Fibroblast of the aortic adventitia (primary cell): Measurements from ENCODE around the gene KCNQ1. TPM values are rescaled to one million over a fixed set of nuclear protein-coding genes. Genes with fewer than 3 reads are reported as not detected.

ENCODE experiments used
- DNase-seq: peaks from one replicate; pipeline ENCODE4 v3.0.0-alpha.2; 2010; ENCODE audit warnings: low read depth
- H3K4me3 ChIP-seq: 2 replicates; pipeline ENCODE4 v1.5.1; 2011; ENCODE audit warnings: low read depth, mild to moderate bottlenecking, control low read depth, low read length, moderate library complexity
- total RNA-seq: library from RNA; depleted of rRNA; stranded (reverse); fragments of >200 nt; gene quantifications from 2 replicates; pipeline ENCODE4 v1.2.3, GENCODE V29; 2012; ENCODE audit warnings: low replicate concordance
- TF ChIP-seq, protein P1 (sequence below): IDR thresholded peaks from 2 replicates; pipeline ENCODE4 v1.5.1; 2011; ENCODE audit warnings: mild to moderate bottlenecking, low read length, control low read depth, inconsistent platforms; ENCODE audit not compliant: insufficient read depth

The KCNQ1 gene
- total RNA-seq, 1 donor: not detected

DNA sequence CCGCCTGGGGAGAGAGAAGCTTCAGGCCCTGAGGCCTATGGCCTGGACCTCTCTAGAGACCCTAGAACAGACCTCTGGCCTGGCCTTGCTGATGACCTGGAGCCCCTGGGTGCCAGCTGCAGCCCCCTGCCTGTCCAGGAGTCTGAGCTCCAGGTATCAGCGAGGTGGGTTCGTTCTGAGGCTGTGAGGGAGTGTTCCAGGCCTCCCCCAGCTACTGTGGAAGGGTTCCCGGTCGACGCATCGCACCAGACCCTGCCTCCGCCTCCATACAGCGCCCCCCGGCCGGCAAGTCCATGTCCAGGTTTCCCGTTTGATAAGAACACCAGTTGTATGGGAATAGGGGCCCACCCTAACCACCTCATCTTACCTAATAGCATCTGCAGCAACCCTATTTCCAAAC, 111.1 kb downstream of the KCNQ1 start:
- TF ChIP-seq, protein P1, sequence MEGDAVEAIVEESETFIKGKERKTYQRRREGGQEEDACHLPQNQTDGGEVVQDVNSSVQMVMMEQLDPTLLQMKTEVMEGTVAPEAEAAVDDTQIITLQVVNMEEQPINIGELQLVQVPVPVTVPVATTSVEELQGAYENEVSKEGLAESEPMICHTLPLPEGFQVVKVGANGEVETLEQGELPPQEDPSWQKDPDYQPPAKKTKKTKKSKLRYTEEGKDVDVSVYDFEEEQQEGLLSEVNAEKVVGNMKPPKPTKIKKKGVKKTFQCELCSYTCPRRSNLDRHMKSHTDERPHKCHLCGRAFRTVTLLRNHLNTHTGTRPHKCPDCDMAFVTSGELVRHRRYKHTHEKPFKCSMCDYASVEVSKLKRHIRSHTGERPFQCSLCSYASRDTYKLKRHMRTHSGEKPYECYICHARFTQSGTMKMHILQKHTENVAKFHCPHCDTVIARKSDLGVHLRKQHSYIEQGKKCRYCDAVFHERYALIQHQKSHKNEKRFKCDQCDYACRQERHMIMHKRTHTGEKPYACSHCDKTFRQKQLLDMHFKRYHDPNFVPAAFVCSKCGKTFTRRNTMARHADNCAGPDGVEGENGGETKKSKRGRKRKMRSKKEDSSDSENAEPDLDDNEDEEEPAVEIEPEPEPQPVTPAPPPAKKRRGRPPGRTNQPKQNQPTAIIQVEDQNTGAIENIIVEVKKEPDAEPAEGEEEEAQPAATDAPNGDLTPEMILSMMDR: no peak
- no peak for DNase-seq
- no peak overlapping the region for H3K4me3 ChIP-seq

DNA sequence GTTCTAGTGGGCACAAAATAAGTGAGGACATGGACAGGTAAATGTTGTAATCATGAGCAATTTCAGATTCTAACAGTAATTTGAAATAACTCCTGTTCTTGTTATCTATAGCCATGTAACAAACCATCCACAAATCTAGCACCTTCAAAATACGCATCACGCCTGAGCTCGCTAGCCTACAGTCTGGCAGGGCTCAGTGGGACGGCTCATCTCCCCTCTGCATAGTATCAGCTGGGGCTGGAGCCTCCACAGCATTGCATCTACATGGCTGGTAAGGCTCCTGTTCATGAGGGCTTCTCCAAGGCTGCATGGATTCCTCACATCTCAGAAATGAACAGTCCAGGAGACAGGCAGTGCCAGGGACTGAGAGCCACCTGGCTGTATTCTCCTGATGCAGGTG, 112.6 kb downstream of the KCNQ1 start:
- no peak overlapping the region for H3K4me3 ChIP-seq
- DNase-seq: no peak
- TF ChIP-seq, protein P1: no peak

DNA sequence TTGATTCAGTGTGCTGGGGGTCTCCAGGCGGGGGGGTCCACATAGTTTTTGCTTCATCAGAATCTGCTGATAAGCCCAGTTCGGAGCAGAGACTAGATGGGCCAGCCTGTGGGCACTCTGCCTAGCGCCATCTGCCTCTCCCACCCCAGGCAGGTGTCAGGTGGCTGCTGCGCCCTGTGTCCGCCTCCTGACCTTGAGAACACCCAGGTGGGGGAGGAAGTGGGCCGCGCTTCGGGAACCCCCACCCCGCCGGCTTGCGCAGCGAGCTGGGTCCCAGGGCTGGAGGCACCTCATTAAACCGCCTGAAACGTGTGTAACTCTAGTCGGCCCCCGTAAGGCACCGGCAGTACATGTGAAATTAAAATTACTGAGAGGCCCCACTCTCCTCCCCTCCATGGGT, 113.6 kb downstream of the KCNQ1 start:
- DNase-seq: no peak
- TF ChIP-seq, protein P1: no peak

DNA sequence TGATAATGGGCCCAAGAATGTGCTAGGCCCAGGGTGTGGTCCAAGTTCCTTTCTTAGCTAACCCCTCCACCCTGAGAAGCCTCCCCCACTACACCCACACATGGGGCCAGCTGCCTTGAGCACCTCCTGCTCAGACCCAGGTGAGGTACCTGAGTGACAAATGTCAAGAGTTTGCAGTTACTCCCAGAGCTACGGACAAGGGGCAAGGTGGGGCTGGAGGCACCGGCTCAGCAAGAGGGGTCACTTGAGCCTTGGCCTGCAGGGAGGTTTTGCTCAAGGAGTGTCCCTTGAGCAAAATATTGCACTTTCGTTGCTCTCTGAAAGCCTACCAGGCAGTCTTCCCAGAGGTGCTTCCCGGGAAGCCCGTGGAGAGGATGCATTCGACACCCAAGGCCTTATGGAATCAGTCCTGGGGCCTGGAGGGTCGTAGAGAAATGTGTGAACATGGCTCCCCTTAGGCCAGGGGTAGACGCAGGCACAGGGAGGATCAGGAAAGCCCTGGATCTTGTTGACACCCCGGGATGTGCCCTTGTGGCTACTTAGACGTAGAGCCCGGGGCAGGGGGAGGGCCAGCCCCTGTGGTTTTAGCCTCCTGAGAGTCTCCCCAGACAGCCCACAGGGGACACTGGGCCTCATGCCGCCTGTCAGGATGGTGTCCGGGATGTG, 114.2 kb downstream of the KCNQ1 start:
- no peak for DNase-seq
- no peak overlapping the region for H3K4me3 ChIP-seq
- TF ChIP-seq, protein P1: no peak

More for the DNA sequence above, 113.6 kb downstream of the KCNQ1 start:
- no peak overlapping the region for H3K4me3 ChIP-seq

DNA sequence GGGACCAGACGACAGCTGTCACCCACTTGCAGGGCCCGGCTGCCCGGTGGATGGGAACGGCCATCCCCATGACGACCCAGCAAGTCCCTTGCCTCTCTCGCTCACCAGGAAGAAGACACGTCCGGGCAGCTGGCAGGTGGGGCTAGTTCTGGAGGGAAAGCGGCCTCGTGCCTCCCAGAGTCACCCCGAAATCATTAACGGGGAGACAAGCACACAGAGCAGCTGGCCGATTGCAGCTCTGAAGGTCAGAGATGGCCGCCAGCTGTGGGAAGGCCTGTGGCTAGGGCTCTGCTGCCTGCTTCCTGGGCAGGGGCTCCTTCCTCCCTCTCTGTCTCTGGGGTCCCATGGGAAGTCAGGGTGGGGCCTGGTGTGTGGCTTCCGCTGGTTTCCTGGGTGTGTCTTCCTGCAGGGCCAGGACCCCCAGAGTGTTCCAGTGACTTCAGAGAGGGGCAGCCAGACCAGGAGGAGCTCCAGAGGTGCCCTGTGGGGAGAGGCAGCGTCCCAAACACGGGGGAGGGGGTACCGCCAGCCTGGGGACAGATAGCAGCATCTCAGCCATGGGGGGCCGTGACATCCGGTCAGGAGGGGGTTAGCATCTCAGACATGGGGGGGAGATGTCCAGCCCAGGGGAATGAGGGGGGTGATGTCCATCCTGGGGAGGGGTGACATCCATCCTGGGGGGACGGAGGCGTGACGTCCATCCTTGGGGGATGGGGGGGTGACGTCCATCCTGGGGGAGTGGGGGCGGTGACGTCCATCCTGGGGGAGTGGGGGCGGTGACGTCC, 114.9 kb downstream of the KCNQ1 start:
- H3K4me3 ChIP-seq: no peak overlapping the region
- TF ChIP-seq, protein P1: no peak
- no peak for DNase-seq

DNA sequence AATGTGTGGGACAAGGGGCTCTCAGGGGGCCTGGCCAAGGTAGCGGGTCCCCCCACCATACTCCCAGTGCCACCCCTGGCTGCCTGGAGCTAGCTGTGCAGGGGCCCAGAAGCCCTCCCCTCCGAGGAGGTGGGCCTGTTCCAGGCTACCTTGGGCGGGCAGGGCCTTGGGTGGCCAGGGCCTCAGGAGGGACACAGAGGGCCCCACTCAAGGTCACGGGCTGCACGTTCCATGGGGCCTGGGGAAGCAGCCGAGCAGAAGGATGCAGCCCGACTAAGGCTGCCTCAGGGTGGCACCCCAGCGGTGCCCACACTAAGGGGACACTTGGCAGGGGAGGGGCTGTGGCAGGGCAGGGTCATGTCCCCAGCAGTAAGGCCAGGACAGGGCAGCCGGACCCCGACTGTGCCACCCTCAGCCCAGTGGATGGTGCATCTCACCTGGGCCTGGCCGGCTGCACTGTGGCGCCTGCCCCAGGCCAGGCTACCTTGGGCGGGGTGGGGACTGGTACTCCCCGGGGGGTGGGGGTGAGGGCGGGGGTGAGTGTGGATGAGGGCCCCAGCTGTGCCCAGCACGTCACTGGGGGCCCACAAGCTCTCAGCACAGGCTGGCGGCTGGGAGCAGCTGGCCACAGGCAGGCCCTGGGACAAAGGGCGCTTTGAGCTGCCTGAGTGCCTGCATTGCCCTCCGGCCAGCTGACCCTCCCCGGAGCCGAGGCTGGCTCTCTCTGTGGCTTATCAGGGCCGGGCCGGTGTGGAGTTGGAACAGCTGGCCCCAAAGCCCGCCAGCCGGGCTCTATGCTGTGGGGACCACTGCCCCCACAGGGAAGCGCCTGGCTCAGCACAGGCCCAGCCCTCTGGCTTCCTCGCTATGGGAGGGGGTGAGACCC, 117.1 kb downstream of the KCNQ1 start:
- H3K4me3 ChIP-seq: no peak overlapping the region
- no peak for DNase-seq
- TF ChIP-seq, protein P1: no peak
